ENCODE measurements around the gene YPEL2.

YPEL2 gene

DNA sequence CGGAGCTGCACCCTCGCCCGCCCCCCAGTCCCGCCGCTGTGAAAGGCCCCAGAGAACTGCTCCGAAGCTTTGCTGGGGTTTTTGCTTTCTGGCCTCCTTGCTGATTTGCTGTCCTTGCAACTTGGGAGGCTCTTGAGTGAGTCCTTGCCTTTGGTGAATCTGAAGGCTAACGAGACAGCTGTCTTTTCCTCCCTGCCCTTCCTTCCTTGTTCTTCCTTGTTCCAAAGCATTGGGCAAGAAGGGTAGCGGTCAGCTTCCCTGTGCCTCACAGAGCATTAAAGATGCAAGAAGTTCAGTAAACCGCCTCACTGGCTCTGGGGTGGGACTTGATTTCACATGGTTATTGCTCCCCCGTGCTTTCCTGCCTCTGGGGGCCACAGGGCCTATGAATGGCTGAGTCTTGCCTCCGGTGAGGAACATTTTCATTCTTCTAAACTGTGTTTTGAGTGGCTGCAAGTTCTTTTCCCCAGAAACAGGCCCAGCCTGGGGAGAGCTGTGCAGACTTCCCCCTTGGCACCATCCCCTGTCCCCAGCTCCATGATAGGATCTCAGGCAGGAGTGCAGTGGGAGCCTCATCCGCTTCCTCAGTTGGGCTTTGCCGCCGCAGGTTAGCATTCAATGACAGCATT is 1.4 kb downstream of the YPEL2 start:
- H3K4me3 ChIP-seq (ENCODE audit: low read length): peak overlapping the region; percentile 72
- no peaks in the 10 kb centered on the region for H3K36me3 ChIP-seq (ENCODE audit: control insufficient read depth, insufficient read depth, low read length)
- H3K9ac ChIP-seq (ENCODE audit: low read length): peak overlapping the region; percentile 90
- H3K9me3 ChIP-seq (ENCODE audit: control insufficient read depth, low read length): no peaks in the 10 kb centered on the region
- peaks cover 62% of the 10 kb centered on the region for H3K4me1 ChIP-seq (ENCODE audit: control insufficient read depth, insufficient read depth, low read length)
- H3K27me3 ChIP-seq (ENCODE audit: control insufficient read depth, insufficient read depth, low read length): no peaks in the 10 kb centered on the region

DNA sequence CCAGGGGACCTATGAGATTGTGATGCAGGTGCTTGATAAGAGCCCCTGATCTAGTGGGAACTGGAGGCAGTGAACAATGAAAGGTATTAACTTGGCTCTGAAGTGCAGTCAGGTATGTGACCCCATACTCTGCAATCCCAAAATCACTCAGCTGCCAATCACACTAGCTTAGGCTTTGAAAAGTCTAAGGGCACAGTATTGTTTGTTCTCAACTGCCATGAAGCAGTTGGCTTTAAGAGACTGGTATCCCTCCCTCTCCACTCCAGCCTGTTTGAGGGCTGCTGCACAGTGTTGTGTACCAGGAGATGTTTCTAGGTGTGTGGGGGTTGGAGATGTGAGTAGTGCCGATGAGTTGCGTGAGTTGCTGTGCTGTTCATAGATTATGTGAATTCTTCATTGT is 2.4 kb downstream of the YPEL2 start:
- peaks cover 61% of the 10 kb centered on the region for H3K4me1 ChIP-seq (ENCODE audit: control insufficient read depth, insufficient read depth, low read length)
- no peak overlapping the region for H3K9ac ChIP-seq (ENCODE audit: low read length)
- no peaks in the 10 kb centered on the region for H3K27me3 ChIP-seq (ENCODE audit: control insufficient read depth, insufficient read depth, low read length)
- no peaks in the 10 kb centered on the region for H3K9me3 ChIP-seq (ENCODE audit: control insufficient read depth, low read length)
- no peak overlapping the region for H3K4me3 ChIP-seq (ENCODE audit: low read length)
- H3K36me3 ChIP-seq (ENCODE audit: control insufficient read depth, insufficient read depth, low read length): no peaks in the 10 kb centered on the region

DNA sequence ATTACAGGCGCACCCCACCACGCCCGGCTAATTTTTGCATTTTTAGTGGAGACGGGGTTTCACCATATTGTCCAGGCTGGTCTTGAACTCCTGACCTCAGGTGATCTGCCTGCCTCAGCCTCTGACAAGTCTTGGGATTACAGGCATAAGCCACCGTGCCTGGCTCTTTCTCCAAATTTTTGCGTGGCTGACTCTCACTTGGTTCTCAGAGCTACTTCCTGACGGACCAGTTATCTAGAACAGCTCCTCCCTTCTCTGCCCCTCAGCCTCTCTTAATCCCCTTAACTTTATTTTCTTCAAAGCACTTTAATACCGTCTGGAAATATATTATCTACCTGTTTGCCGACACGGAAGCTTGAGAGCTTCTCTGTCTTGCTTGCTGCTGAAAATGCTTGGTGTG is 4.2 kb downstream of the YPEL2 start:
- Histone ChIP-seq H3K27me3 (ENCODE audit: control insufficient read depth, insufficient read depth, low read length) (no peaks in the 10 kb centered on the region), H3K4me1 (ENCODE audit: control insufficient read depth, insufficient read depth, low read length) (peaks cover 43% of the 10 kb centered on the region), H3K9ac (ENCODE audit: low read length) (no peak overlapping the region), H3K9me3 (ENCODE audit: control insufficient read depth, low read length) (no peaks in the 10 kb centered on the region), H3K4me3 (ENCODE audit: low read length) (no peak overlapping the region), H3K36me3 (ENCODE audit: control insufficient read depth, insufficient read depth, low read length) (no peaks in the 10 kb centered on the region)

GRCh38 chr17:59337741-59338299 is 6.4 kb downstream of the YPEL2 start:
- peak overlapping the region; percentile 11 for H3K9ac ChIP-seq (ENCODE audit: low read length)
- peaks cover 49% of the 10 kb centered on the region for H3K4me1 ChIP-seq (ENCODE audit: control insufficient read depth, insufficient read depth, low read length)
- no peaks in the 10 kb centered on the region for H3K9me3 ChIP-seq (ENCODE audit: control insufficient read depth, low read length)
- H3K36me3 ChIP-seq (ENCODE audit: control insufficient read depth, insufficient read depth, low read length): no peaks in the 10 kb centered on the region
- H3K4me3 ChIP-seq (ENCODE audit: low read length): no peak overlapping the region
- no peaks in the 10 kb centered on the region for H3K27me3 ChIP-seq (ENCODE audit: control insufficient read depth, insufficient read depth, low read length)

GRCh38 chr17:59338498-59338897 is 7.0 kb downstream of the YPEL2 start:
- Histone ChIP-seq H3K27me3 (ENCODE audit: control insufficient read depth, insufficient read depth, low read length) (no peaks in the 10 kb centered on the region), H3K4me1 (ENCODE audit: control insufficient read depth, insufficient read depth, low read length) (peaks cover 42% of the 10 kb centered on the region), H3K36me3 (ENCODE audit: control insufficient read depth, insufficient read depth, low read length) (no peaks in the 10 kb centered on the region), H3K9ac (ENCODE audit: low read length) (peak overlapping the region; percentile 11), H3K9me3 (ENCODE audit: control insufficient read depth, low read length) (no peaks in the 10 kb centered on the region), H3K4me3 (ENCODE audit: low read length) (no peak overlapping the region)

DNA sequence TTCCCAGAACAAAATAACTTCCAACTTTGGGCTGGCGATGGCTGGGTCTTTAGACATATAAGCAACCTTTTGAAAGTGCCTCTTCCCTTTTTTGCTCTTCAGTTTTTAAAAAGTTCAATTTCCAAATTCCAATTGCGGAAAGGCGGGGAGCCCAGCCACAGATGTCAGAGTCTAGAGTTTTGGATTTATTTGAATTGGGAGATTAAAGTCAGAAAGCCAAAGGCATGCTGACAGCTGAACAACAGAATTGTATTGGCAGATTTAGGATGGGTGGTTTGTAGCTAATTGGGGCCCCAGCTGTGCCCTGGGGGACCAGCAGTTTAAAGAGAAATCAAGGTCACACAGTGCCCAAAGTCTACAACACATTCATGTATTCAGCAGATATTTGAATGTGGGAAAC is 10.5 kb downstream of the YPEL2 start:
- no peaks in the 10 kb centered on the region for H3K9me3 ChIP-seq (ENCODE audit: control insufficient read depth, low read length)
- no peak overlapping the region for H3K4me3 ChIP-seq (ENCODE audit: low read length)
- H3K9ac ChIP-seq (ENCODE audit: low read length): no peak overlapping the region

DNA sequence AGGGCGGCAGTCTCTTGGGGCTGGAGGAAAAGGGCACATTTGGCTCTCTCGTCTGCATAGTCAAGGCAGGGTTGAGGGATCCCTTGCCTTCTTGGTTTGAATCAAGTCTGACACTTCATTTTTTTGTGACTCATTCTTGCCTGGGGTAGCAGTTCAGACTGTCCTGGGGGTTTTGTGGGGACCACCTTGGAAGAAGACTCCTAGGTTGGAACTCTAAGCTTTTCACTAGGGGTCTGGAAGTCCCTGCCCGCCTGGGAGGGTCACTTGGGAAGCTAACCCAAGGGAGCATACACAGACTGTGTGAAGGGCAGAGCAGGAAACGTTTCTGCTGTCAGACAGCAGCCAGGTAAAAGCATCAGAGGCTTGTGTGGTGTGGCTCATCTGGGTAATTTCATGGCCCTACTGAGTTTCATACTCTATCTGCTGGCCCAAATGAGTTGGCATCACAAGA is 11.3 kb downstream of the YPEL2 start:
- Histone ChIP-seq H3K9ac (ENCODE audit: low read length) (no peak overlapping the region), H3K27me3 (ENCODE audit: control insufficient read depth, insufficient read depth, low read length) (no peaks in the 10 kb centered on the region), H3K9me3 (ENCODE audit: control insufficient read depth, low read length) (no peaks in the 10 kb centered on the region), H3K4me3 (ENCODE audit: low read length) (no peak overlapping the region), H3K36me3 (ENCODE audit: control insufficient read depth, insufficient read depth, low read length) (no peaks in the 10 kb centered on the region), H3K4me1 (ENCODE audit: control insufficient read depth, insufficient read depth, low read length) (peaks cover 23% of the 10 kb centered on the region)

More for the DNA sequence above, 10.5 kb downstream of the YPEL2 start:
- H3K4me1 ChIP-seq (ENCODE audit: control insufficient read depth, insufficient read depth, low read length): peaks cover 26% of the 10 kb centered on the region
- H3K27me3 ChIP-seq (ENCODE audit: control insufficient read depth, insufficient read depth, low read length): no peaks in the 10 kb centered on the region
- no peaks in the 10 kb centered on the region for H3K36me3 ChIP-seq (ENCODE audit: control insufficient read depth, insufficient read depth, low read length)

DNA sequence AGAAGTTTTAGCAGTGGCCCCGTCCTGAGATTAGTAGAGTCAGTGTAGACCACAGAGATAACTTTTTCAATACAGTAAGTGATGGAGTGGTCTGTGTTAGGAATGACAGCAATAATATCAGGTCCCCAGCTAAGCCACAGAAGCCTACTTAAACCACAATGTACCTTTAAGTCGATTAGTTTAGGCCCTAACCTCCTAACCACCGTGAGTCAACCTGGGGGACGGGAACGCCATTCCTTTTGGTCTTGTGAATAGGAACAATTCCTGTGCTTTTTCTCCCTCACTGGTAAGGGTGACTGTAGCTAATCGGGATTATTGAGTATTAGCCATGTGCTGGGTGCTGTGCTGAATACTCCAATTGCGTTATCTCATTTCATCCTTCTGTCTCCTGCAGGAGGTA is 14.0 kb downstream of the YPEL2 start:
- Histone ChIP-seq H3K9ac (ENCODE audit: low read length) (no peak overlapping the region), H3K36me3 (ENCODE audit: control insufficient read depth, insufficient read depth, low read length) (no peaks in the 10 kb centered on the region), H3K4me3 (ENCODE audit: low read length) (no peak overlapping the region), H3K9me3 (ENCODE audit: control insufficient read depth, low read length) (no peaks in the 10 kb centered on the region), H3K27me3 (ENCODE audit: control insufficient read depth, insufficient read depth, low read length) (no peaks in the 10 kb centered on the region), H3K4me1 (ENCODE audit: control insufficient read depth, insufficient read depth, low read length) (peaks cover 16% of the 10 kb centered on the region)

- Histone ChIP-seq H3K9me3 (ENCODE audit: control insufficient read depth, low read length) (no peaks in the 10 kb centered on the region), H3K4me3 (ENCODE audit: low read length) (no peak overlapping the region), H3K9ac (ENCODE audit: low read length) (no peak overlapping the region), H3K27me3 (ENCODE audit: control insufficient read depth, insufficient read depth, low read length) (no peaks in the 10 kb centered on the region), H3K4me1 (ENCODE audit: control insufficient read depth, insufficient read depth, low read length) (peaks cover 16% of the 10 kb centered on the region), H3K36me3 (ENCODE audit: control insufficient read depth, insufficient read depth, low read length) (no peaks in the 10 kb centered on the region)
Measured at GRCh38 chr17:59346341-59346740, 14.9 kb downstream of the YPEL2 start.

DNA sequence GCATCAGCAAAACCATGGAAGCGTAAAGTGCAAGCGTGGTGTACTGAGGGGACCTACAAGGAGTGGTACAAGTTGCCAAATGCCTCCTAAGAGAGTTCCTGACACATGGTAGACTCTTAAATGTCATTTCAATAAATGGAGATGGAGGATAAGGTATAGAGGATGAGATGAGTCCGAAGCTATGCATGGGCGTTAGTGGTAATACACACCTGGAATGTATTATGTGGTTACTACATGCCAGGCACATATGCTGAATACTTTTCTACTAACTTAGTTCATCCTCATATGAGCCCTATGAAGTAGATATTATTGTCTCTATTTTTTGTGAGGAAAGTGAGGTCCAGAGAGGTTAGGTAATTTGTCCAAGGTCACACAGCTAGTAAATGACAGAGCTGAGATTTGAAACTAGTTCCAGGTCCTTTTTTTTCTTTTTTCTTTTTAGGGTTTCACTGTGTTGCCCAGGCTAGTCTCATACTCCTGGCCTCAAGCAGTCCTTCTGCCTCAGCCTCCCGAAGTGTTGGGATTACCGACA is 15.5 kb downstream of the YPEL2 start:
- no peaks in the 10 kb centered on the region for H3K36me3 ChIP-seq (ENCODE audit: control insufficient read depth, insufficient read depth, low read length)
- no peak overlapping the region for H3K4me3 ChIP-seq (ENCODE audit: low read length)
- H3K4me1 ChIP-seq (ENCODE audit: control insufficient read depth, insufficient read depth, low read length): peaks cover 14% of the 10 kb centered on the region

DNA sequence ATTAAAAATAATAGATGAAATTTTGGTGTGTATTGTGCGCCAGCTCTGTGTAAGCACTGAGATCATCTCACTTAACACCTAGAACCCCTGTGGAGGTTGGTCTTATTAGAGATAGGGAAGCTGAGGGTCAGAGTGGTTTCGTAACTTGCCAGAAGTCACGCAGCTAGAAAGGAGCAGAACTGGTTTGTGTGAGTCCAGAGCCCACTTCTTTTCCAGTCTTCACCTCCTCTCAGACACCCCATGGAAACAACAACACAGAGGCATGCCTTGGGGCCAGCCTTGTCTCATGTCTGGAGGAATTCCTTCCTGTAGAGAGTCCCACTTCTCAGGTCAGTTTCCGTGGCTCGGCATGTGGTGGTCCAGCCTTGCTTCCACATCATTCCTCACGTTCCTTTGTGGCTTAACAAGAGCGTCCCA is 16.5 kb downstream of the YPEL2 start:
- H3K4me1 ChIP-seq (ENCODE audit: control insufficient read depth, insufficient read depth, low read length): peaks cover 19% of the 10 kb centered on the region
- no peak overlapping the region for H3K4me3 ChIP-seq (ENCODE audit: low read length)
- no peaks in the 10 kb centered on the region for H3K27me3 ChIP-seq (ENCODE audit: control insufficient read depth, insufficient read depth, low read length)
- H3K9ac ChIP-seq (ENCODE audit: low read length): no peak overlapping the region
- H3K36me3 ChIP-seq (ENCODE audit: control insufficient read depth, insufficient read depth, low read length): no peaks in the 10 kb centered on the region
- H3K9me3 ChIP-seq (ENCODE audit: control insufficient read depth, low read length): no peaks in the 10 kb centered on the region

More for the DNA sequence above, 15.5 kb downstream of the YPEL2 start:
- H3K27me3 ChIP-seq (ENCODE audit: control insufficient read depth, insufficient read depth, low read length): no peaks in the 10 kb centered on the region
- H3K9me3 ChIP-seq (ENCODE audit: control insufficient read depth, low read length): no peaks in the 10 kb centered on the region
- H3K9ac ChIP-seq (ENCODE audit: low read length): no peak overlapping the region

DNA sequence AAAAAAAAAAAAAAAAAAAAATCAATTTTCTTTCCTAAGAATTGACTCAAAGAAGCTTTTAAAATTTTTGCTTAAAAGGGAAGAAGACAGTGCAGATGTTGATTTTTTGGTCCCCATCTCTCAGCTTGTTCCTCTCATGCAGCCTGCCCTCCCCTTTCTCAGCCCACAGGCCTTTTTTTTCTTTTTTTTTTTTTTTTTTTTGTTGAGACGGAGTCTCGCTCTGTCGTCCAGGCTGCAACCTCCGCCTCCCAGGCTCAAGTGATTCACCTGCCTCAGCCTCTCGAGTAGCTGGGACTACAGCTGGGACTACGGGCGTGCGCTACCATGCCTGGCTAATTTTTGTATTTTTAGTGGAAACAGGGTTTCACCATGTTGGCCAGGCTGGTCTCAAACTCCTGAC is 17.7 kb downstream of the YPEL2 start:
- Histone ChIP-seq H3K4me1 (ENCODE audit: control insufficient read depth, insufficient read depth, low read length) (peaks cover 28% of the 10 kb centered on the region), H3K36me3 (ENCODE audit: control insufficient read depth, insufficient read depth, low read length) (no peaks in the 10 kb centered on the region), H3K27me3 (ENCODE audit: control insufficient read depth, insufficient read depth, low read length) (no peaks in the 10 kb centered on the region), H3K4me3 (ENCODE audit: low read length) (no peak overlapping the region), H3K9me3 (ENCODE audit: control insufficient read depth, low read length) (no peaks in the 10 kb centered on the region), H3K9ac (ENCODE audit: low read length) (no peak overlapping the region)
